Measurements from ENCODE around the gene SLC2A9.

- TF ChIP-seq CTCF (IDR thresholded peaks at IDR 0.05) (no peak), POLR2A (IDR thresholded peaks at IDR 0.05; ENCODE audit: low read depth) (no peak), EP300 (IDR thresholded peaks at IDR 0.05) (no peak), POLR2AphosphoS5 (IDR thresholded peaks at IDR 0.05) (no peak)
These were observed 140.7 kb downstream of the SLC2A9 start for GRCh38 chr4:9880406-9881197.
